HK-2 (cell line): ENCODE measurements around the gene IRF6.

Experiments used
- DNase-seq: peaks from one replicate; pipeline ENCODE4 v3.0.0-alpha.2; 2018; ENCODE audit not compliant: unreplicated experiment

IRF6 gene

DNA sequence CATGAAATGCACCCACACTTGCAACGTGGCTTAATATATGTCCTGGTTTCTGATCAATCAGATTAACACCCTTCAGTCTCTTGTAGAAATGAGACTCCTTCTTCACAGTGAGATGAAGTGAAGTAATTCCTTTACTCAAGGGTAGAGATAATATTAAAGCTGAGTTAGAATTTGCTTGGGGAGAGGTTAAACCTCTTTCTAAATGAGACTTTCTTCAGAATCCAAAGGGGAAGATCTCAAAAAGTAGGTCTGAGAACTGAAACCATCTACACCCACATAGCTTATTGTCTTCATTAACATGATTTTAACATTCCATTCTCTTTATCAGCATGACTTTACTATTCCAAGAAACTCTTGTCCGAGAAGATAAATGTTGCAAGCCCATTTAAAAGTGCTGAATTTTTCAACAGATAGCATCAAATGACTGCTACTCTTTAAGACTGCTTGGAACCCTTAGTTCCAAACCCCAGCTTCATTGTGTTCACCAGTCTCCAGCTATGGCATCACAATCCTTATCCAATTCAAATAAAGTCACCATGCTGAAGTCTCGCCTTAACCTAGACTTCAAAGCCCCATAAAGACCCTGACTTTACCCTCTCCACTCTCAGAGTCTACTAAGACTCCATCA is 69.3 kb downstream of the IRF6 start:
- no peak for DNase-seq
